Measurements from ENCODE around the gene WIPF2. TPM values are rescaled to one million over a fixed set of nuclear protein-coding genes. Genes with fewer than 3 reads are reported as not detected.

Gene WIPF2
- total RNA-seq, 4 donors from 2014 or later: 4.6 to 6.2 (median 5.4) TPM

DNA sequence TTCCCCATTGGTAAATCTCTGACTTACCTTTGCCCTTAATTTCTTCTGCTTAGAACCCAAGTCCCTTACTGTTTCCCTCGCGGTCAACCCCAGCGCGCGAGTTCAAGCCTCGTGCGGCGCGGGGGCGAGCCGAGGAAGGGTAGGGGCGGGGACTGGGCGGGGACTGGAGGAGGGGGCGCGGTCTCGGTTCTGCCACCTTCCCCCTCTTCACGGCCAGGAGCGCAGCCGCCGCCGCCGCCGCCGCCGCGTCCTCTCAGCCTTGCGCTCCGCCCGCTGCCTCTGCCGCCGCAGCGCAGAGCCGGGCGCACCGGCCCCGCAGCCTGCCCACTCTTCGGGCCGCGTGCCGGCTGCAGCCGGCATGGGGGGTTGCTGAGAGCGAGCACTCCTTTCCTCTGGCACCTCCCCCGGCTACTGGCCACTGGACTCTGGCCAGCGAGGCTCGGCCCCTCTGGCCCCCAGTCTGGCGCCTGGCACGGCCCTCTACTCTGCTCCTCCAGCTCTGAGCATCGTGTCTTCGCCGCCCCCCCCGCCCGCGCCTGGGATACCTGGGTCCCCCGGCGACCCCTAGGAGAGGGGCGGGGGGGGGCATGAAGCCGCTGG, 41.7 kb upstream of the WIPF2 start, which contains the start of gene RAPGEFL1:
TSS of gene RAPGEFL1 (plus strand) at position 196 of the 600 bp plus-strand sequence. CDS start at position 588, 392 bp downstream.
- Histone ChIP-seq H3K36me3 (peaks cover 0 to 21% of the 10 kb centered on the region in 2 donors), H3K27ac (no peak within 1 kb of the TSS)

DNA sequence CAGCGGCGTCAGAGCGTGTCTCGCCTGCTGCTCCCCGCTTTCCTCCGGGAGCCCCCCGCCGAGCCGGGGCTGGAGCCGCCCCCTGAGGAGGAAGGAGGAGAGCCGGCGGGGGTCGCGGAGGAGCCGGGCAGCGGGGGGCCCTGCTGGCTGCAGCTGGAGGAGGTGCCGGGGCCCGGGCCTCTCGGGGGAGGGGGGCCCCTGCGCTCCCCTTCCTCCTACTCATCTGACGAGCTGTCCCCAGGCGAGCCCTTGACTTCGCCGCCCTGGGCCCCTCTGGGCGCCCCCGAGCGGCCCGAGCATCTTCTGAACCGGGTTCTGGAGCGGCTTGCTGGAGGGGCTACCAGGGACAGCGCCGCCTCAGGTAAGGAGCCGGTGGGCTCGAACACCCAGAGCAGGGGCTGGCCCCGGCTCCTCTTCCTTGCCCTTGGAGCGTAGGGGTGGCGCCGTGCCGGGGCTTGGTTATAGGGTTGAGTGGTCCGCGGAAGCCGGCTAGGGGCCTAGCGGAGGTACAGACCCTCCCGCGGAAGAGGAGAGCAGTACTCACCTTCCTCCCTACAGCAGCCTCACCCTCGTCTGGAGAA, 41.0 kb upstream of the WIPF2 start:
- Histone ChIP-seq H3K4me1 (peaks cover 8% of the 10 kb centered on the region in 2 donors), H3K27me3 (no peaks in the 10 kb centered on the region), H3K36me3 (peaks cover 0 to 20% of the 10 kb centered on the region in 2 donors), H3K27ac (no peak overlapping the region), H3K4me3 (no peak overlapping the region), H3K9me3 (no peaks in the 10 kb centered on the region)
- in situ Hi-C loops (cut with MboI; ENCODE audit: low sequenced_read_pairs in 4 of 4) (no loop called here), intact Hi-C loops (cut with DNase I; ENCODE audit: low total_unique reads) (no loop called here)
- TF ChIP-seq, protein P1, sequence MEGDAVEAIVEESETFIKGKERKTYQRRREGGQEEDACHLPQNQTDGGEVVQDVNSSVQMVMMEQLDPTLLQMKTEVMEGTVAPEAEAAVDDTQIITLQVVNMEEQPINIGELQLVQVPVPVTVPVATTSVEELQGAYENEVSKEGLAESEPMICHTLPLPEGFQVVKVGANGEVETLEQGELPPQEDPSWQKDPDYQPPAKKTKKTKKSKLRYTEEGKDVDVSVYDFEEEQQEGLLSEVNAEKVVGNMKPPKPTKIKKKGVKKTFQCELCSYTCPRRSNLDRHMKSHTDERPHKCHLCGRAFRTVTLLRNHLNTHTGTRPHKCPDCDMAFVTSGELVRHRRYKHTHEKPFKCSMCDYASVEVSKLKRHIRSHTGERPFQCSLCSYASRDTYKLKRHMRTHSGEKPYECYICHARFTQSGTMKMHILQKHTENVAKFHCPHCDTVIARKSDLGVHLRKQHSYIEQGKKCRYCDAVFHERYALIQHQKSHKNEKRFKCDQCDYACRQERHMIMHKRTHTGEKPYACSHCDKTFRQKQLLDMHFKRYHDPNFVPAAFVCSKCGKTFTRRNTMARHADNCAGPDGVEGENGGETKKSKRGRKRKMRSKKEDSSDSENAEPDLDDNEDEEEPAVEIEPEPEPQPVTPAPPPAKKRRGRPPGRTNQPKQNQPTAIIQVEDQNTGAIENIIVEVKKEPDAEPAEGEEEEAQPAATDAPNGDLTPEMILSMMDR (IDR thresholded peaks at IDR 0.05 in 4 of 5, conservative IDR thresholded peaks at IDR 0.05 in 1 of 5): no peak
- no peak for TF ChIP-seq POLR2A (IDR thresholded peaks at IDR 0.05)
- no peak for ATAC-seq
- no peak for DNase-seq

More for the DNA sequence above, 41.7 kb upstream of the WIPF2 start, which contains the start of gene RAPGEFL1:
- in situ Hi-C loops (cut with MboI; ENCODE audit: low sequenced_read_pairs in 4 of 4) (no loop called here), intact Hi-C loops (cut with DNase I; ENCODE audit: low total_unique reads) (no loop called here)
- peak; percentile 38 to 42 for DNase-seq
- H3K27me3 ChIP-seq: no peaks in the 10 kb centered on the region
- TF ChIP-seq, protein P1 (IDR thresholded peaks at IDR 0.05 in 4 of 5, conservative IDR thresholded peaks at IDR 0.05 in 1 of 5): no peak
- no peak for TF ChIP-seq POLR2A (IDR thresholded peaks at IDR 0.05)
- H3K9me3 ChIP-seq: no peaks in the 10 kb centered on the region
- H3K4me1 ChIP-seq: peaks cover 8% of the 10 kb centered on the region in 2 donors
- peak within 1 kb of the TSS; percentile 24 to 57 (median 42) for H3K4me3 ChIP-seq
- ATAC-seq: peak; percentile 40 to 47

DNA sequence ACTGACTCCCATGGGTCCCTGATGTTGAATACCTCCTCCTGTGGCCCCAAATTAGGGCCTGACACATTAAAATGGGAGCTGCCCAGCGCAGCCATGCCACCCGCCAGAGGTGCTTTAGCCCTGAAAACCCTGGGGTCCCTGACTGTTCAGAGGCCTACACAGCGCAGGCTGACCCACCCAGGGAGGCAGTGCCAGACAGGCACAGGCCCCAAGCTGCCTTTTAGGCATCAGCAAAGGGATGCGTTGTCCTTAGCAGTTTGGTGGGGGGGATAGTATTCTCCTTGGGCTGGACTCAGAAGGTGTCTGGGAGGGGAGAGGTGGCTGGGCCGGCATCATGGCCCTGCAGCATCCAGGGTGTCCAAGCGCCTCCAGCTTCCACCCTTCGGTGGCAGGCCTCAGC, 40.4 kb upstream of the WIPF2 start:
- no peak overlapping the region for H3K4me3 ChIP-seq
- no peak for TF ChIP-seq POLR2A (IDR thresholded peaks at IDR 0.05)
- TF ChIP-seq, protein P1 (IDR thresholded peaks at IDR 0.05 in 4 of 5, conservative IDR thresholded peaks at IDR 0.05 in 1 of 5): no peak
- peaks cover 8% of the 10 kb centered on the region in 2 donors for H3K4me1 ChIP-seq
- no peak for ATAC-seq
- no peaks in the 10 kb centered on the region for H3K9me3 ChIP-seq
- DNase-seq: no peak
- intact Hi-C loops (cut with DNase I; ENCODE audit: low total_unique reads): no loop called here
- H3K27ac ChIP-seq: no peak overlapping the region
- in situ Hi-C loops (cut with MboI; ENCODE audit: low sequenced_read_pairs in 4 of 4): no loop called here
- H3K36me3 ChIP-seq: peaks cover 0 to 20% of the 10 kb centered on the region in 2 donors
- H3K27me3 ChIP-seq: no peaks in the 10 kb centered on the region

DNA sequence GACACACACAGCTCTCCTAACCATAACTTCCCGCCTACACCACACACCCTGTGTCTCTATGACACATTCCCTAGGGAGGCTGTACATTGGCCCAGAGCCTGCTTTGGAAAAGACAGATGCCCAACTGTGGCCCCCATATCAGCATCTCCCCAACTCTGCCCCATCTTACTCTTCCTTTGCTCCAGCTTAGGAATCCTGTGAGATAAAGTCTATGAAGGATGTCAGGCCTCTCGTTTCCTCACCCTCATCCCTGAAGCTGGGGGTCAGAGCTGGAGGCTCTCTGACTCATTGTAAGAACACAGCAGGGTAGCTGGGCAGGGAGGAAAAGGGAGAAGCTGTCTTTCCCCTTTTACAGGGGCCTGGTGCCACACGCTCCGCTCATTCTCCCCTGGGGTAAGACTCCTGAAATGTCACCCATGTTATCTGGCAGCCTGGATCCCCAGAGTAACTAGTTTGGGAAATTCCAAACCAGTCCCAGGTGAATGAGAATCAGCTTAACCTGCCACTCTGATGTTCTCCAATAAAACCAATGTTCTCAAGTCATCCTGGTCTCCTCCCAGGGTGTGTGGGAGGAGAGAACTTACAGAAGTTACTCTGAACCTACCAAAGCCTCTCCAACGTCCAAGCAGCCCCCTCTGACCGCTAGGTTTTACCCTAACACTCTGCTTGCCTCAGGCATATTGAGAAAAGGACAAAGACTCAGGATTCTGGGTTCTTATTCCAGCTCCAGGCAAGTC, 39.0 kb upstream of the WIPF2 start:
- no peak for TF ChIP-seq POLR2A (IDR thresholded peaks at IDR 0.05)
- TF ChIP-seq, protein P1 (IDR thresholded peaks at IDR 0.05 in 4 of 5, conservative IDR thresholded peaks at IDR 0.05 in 1 of 5): no peak
- H3K36me3 ChIP-seq: peaks cover 0 to 7% of the 10 kb centered on the region in 2 donors
- no peaks in the 10 kb centered on the region for H3K9me3 ChIP-seq
- H3K27me3 ChIP-seq: no peaks in the 10 kb centered on the region
- DNase-seq (no peak), ATAC-seq (no peak)
- intact Hi-C loops (cut with DNase I; ENCODE audit: low total_unique reads) (no loop called here), in situ Hi-C loops (cut with MboI; ENCODE audit: low sequenced_read_pairs in 4 of 4) (no loop called here)
- H3K4me3 ChIP-seq: no peak overlapping the region
- peak overlapping the region in 2 of 4 donors; percentile 60 to 62 for H3K27ac ChIP-seq
- H3K4me1 ChIP-seq: peaks cover 8% of the 10 kb centered on the region in 2 donors

Data from gastrocnemius medialis (tissue), 4 donors.